Osteoblast (primary cell): ENCODE measurements around the gene ZNF275. TPM values are rescaled to one million over a fixed set of nuclear protein-coding genes. Genes with fewer than 3 reads are reported as not detected.

Experiments used
- DNase-seq: peaks from one replicate; pipeline ENCODE4 v3.0.0; 2011; ENCODE audit warnings: low spot score, mixed read lengths; ENCODE audit not compliant: insufficient read length; ENCODE audit errors: missing footprints
- H2AFZ ChIP-seq: 2 replicates; pipeline ENCODE4 v1.6.0; 2011; ENCODE audit warnings: mild to moderate bottlenecking, low read length
- H3K27ac ChIP-seq: 2 replicates; pipeline ENCODE4 v1.5.1; 2011; ENCODE audit warnings: mild to moderate bottlenecking, low read depth, low read length, moderate library complexity
- H3K27me3 ChIP-seq: 2 replicates; pipeline ENCODE4 v1.6.0; 2012; ENCODE audit warnings: mild to moderate bottlenecking, control low read depth, inconsistent platforms, low read length, moderate library complexity; ENCODE audit not compliant: insufficient read depth
- H3K36me3 ChIP-seq: 2 replicates; pipeline ENCODE4 v1.5.1; 2011; ENCODE audit warnings: mild to moderate bottlenecking, low read length, control low read depth, moderate library complexity; ENCODE audit not compliant: insufficient read depth
- H3K4me1 ChIP-seq: 2 replicates; pipeline ENCODE4 v1.5.1; 2011; ENCODE audit warnings: mild to moderate bottlenecking, low read length, control low read depth, moderate library complexity; ENCODE audit not compliant: insufficient read depth
- H3K4me2 ChIP-seq: 2 replicates; pipeline ENCODE4 v1.6.0; 2011; ENCODE audit warnings: mild to moderate bottlenecking, low read length; ENCODE audit not compliant: insufficient read depth
- H3K4me3 ChIP-seq: fragments of 200-600 bp; sonication (generic); 3 replicates; pipeline ENCODE4 v1.5.1; 2012; ENCODE audit warnings: mild to moderate bottlenecking, low read length, inconsistent platforms; ENCODE audit not compliant: insufficient read depth
- H3K79me2 ChIP-seq: 2 replicates; pipeline ENCODE4 v1.6.0; 2012; ENCODE audit warnings: mild to moderate bottlenecking, low read length, control low read depth, inconsistent platforms; ENCODE audit not compliant: insufficient read depth
- H3K9me3 ChIP-seq: 2 replicates; pipeline ENCODE4 v1.5.1; 2011; ENCODE audit warnings: low read depth, low read length, control low read depth
- H4K20me1 ChIP-seq: 2 replicates; pipeline ENCODE4 v1.6.0; 2012; ENCODE audit warnings: mild to moderate bottlenecking, low read length, control low read depth; ENCODE audit not compliant: insufficient read depth
- total RNA-seq: library from RNA; depleted of rRNA; stranded (reverse); fragments of >200 nt; gene quantifications from 2 replicates; pipeline ENCODE4 v1.2.3, GENCODE V29; 2012
- TF ChIP-seq, protein P1 (sequence below): IDR thresholded peaks from 2 replicates; pipeline ENCODE4 v1.5.1; 2011; ENCODE audit warnings: mild to moderate bottlenecking, low read depth, low read length, moderate library complexity; ENCODE audit errors: extremely low read depth

Gene ZNF275
- total RNA-seq, 1 donor, result 11.2 TPM

DNA sequence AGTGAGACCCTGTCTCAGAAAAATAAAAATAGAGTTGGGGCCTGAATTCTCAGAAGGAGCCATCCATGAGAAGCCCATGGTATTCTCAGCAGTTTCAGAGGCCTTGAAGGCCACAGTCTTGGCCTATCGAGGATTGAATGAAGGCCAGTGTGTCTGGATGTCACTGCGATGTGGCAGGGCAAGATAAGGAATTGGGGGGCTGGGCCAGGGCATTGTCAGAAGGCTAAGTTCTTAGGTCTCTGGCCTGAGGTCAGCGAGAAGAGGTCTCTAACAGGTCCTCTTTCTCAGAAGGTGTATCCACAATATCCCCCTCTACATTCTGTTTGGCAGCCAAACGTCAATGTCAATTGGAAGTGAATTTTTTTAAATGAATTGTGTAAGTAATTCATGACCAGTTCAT lies 5.7 kb downstream of the ZNF275 start:
- Histone ChIP-seq H3K4me3 (no peak overlapping the region), H3K27me3 (no peaks in the 10 kb centered on the region), H2AFZ (no peak overlapping the region), H4K20me1 (peaks cover 29% of the 10 kb centered on the region), H3K36me3 (peaks cover 12% of the 10 kb centered on the region), H3K9me3 (no peaks in the 10 kb centered on the region), H3K4me2 (no peak overlapping the region), H3K4me1 (peaks cover 6% of the 10 kb centered on the region), H3K79me2 (peaks cover 67% of the 10 kb centered on the region), H3K27ac (no peak overlapping the region)
- TF ChIP-seq, protein P1, sequence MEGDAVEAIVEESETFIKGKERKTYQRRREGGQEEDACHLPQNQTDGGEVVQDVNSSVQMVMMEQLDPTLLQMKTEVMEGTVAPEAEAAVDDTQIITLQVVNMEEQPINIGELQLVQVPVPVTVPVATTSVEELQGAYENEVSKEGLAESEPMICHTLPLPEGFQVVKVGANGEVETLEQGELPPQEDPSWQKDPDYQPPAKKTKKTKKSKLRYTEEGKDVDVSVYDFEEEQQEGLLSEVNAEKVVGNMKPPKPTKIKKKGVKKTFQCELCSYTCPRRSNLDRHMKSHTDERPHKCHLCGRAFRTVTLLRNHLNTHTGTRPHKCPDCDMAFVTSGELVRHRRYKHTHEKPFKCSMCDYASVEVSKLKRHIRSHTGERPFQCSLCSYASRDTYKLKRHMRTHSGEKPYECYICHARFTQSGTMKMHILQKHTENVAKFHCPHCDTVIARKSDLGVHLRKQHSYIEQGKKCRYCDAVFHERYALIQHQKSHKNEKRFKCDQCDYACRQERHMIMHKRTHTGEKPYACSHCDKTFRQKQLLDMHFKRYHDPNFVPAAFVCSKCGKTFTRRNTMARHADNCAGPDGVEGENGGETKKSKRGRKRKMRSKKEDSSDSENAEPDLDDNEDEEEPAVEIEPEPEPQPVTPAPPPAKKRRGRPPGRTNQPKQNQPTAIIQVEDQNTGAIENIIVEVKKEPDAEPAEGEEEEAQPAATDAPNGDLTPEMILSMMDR, result no peak
- DNase-seq, result no peak

DNA sequence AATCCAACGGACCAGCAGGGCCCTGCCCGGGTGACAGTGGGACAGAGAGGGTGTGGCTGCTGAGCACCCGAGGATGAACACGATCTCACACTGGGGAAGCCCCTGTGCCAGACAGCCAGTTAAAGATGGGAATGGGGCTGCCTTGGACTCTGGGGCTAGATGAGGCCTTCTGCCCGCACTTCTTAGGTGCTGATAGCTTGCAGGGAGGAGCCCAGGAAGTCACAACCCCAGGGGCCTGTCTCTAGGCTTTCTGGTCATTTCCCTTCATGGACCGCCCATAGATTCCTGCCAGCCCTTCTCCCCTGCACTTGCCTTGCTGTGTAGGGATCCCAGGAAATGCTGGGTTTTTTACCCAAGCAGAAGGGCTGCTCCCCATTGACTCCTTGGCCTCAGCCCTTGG lies 6.2 kb downstream of the ZNF275 start:
- H3K4me2 ChIP-seq, result no peak overlapping the region
- H3K27ac ChIP-seq, result no peak overlapping the region
- no peak for DNase-seq
- no peak overlapping the region for H3K4me3 ChIP-seq
- peaks cover 6% of the 10 kb centered on the region for H3K4me1 ChIP-seq
- H3K36me3 ChIP-seq, result peaks cover 17% of the 10 kb centered on the region
- TF ChIP-seq, protein P1, result no peak
- no peaks in the 10 kb centered on the region for H3K9me3 ChIP-seq
- H3K79me2 ChIP-seq, result peaks cover 63% of the 10 kb centered on the region
- no peaks in the 10 kb centered on the region for H3K27me3 ChIP-seq
- peaks cover 30% of the 10 kb centered on the region for H4K20me1 ChIP-seq
- no peak overlapping the region for H2AFZ ChIP-seq

DNA sequence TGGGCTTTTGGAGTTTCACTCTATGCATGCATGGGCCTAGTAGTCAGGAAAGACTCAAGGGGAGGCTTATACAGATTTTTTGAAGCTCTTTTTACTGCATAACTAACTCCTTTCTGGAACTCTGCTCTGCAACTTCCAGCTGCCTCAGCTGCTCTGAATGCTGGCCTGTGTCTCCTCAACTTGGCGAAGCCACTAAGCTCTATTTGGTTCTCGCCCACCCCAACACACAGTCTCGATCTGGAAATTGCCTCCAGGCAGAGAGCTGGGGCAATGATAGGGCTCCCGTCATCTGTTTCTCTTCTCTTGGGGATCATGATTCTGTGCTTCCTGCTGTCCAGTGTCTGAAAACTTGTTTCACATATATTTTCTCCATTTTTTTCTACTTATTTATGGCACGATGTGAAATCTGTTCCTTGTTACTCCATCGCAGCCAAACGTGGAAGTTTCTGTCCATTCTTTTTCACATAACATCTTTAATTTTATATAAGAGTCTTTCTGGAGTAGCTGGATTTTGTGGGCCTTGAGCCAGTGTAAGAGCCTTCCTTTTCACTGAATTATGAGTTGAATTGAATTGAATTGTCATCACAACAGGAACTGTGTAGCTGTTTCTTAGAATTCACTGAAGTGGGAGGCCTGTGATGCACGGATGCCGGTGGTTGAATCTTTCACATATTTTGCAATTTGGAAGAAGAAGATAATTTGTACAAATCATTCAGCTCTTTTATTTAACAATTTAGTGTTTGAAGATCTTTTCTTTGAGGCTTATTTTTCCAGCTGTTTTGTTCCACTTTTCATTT lies 9.0 kb downstream of the ZNF275 start:
- peaks cover 35% of the 10 kb centered on the region for H3K79me2 ChIP-seq
- H4K20me1 ChIP-seq, result peaks cover 19% of the 10 kb centered on the region
- H3K27me3 ChIP-seq, result no peaks in the 10 kb centered on the region
- peaks cover 6% of the 10 kb centered on the region for H3K4me1 ChIP-seq
- no peak overlapping the region for H3K27ac ChIP-seq
- no peak overlapping the region for H2AFZ ChIP-seq
- H3K4me3 ChIP-seq, result no peak overlapping the region
- no peak overlapping the region for H3K4me2 ChIP-seq
- TF ChIP-seq, protein P1, result no peak
- peaks cover 18% of the 10 kb centered on the region for H3K36me3 ChIP-seq
- DNase-seq, result no peak
- H3K9me3 ChIP-seq, result no peaks in the 10 kb centered on the region

DNA sequence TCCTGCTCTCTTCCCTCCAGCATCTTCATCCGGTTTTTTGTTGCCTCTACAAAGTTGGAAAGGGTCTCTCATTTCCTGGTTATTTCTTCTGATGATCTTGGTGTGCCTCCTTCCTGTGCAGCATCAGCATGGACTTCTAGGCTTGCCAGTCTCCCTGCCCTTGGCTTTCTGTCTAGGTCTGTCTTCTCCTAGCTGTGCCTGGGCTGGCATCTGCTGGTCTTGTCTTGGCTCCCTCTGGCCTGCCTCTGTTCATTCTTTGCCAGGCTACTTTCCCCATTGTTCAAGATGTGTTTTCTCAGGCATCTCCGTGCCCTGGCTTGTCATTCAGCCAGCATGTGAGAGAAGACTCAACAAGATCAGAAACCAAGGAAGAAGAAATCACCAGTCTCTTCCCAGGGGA lies 9.7 kb downstream of the ZNF275 start:
- no peaks in the 10 kb centered on the region for H3K27me3 ChIP-seq
- peaks cover 6% of the 10 kb centered on the region for H3K4me1 ChIP-seq
- H3K27ac ChIP-seq, result no peak overlapping the region
- no peak for DNase-seq
- H2AFZ ChIP-seq, result no peak overlapping the region
- TF ChIP-seq, protein P1, result no peak
- peaks cover 21% of the 10 kb centered on the region for H3K36me3 ChIP-seq
- no peaks in the 10 kb centered on the region for H3K9me3 ChIP-seq
- peaks cover 19% of the 10 kb centered on the region for H4K20me1 ChIP-seq
- no peak overlapping the region for H3K4me2 ChIP-seq
- no peak overlapping the region for H3K4me3 ChIP-seq
- peaks cover 32% of the 10 kb centered on the region for H3K79me2 ChIP-seq
